Right forelimb (tissue), 1 donor: ENCODE results near the gene WASHC3.
"Not testable (repeated sequence)": the region's sequence is repeated elsewhere in the genome, so short reads cannot be mapped to it uniquely, and the experiment has no call there.

Experiments
- DNase-seq: peaks from one replicate; pipeline ENCODE4 v3.0.0-alpha.2; 2018

WASHC3 gene

GRCh38 chr12:102050660-102051430, 10.9 kb downstream of the WASHC3 start:
- DNase-seq, result no peak

GRCh38 chr12:102043928-102044327, 17.9 kb downstream of the WASHC3 start:
- DNase-seq, result no peak

- no peak for DNase-seq
Measured at GRCh38 chr12:102033991-102034745, 27.6 kb downstream of the WASHC3 start.

GRCh38 chr12:102031852-102032251, 29.9 kb downstream of the WASHC3 start:
- no peak for DNase-seq

GRCh38 chr12:102029141-102029540, 32.6 kb downstream of the WASHC3 start:
- DNase-seq, result no peak

GRCh38 chr12:102026728-102027127, 35.1 kb downstream of the WASHC3 start:
- no peak for DNase-seq

GRCh38 chr12:102024765-102025164, 37.0 kb downstream of the WASHC3 start:
- DNase-seq, result no peak

- no peak for DNase-seq
Measured at GRCh38 chr12:102023343-102023930, 38.4 kb downstream of the WASHC3 start.

- no peak for DNase-seq
Measured at GRCh38 chr12:102022286-102022685, 39.5 kb downstream of the WASHC3 start.

GRCh38 chr12:102021540-102022246, 40.1 kb downstream of the WASHC3 start:
- no peak for DNase-seq

GRCh38 chr12:102018607-102019006, 43.2 kb downstream of the WASHC3 start:
- not testable (repeated sequence) for DNase-seq

- DNase-seq, result no peak
Measured at GRCh38 chr12:102016472-102016871, 45.3 kb downstream of the WASHC3 start.

- DNase-seq, result no peak
Measured at GRCh38 chr12:102010265-102010994, 51.4 kb downstream of the WASHC3 start.

- DNase-seq, result no peak
Measured at GRCh38 chr12:102009796-102010195, 52.0 kb downstream of the WASHC3 start.

GRCh38 chr12:102008615-102009126, 53.1 kb downstream of the WASHC3 start:
- DNase-seq, result no peak

GRCh38 chr12:102005256-102005655, 56.5 kb downstream of the WASHC3 start:
- DNase-seq, result no peak

GRCh38 chr12:101997102-101997501, 64.7 kb downstream of the WASHC3 start:
- no peak for DNase-seq

GRCh38 chr12:101995684-101996083, 66.1 kb downstream of the WASHC3 start:
- DNase-seq, result no peak

GRCh38 chr12:101992091-101992490, 69.7 kb downstream of the WASHC3 start:
- no peak for DNase-seq

GRCh38 chr12:101982307-101982706, 79.5 kb downstream of the WASHC3 start:
- no peak for DNase-seq

- DNase-seq, result no peak
Measured at GRCh38 chr12:101981868-101982267, 79.9 kb downstream of the WASHC3 start.

GRCh38 chr12:101968770-101969169, 93.0 kb downstream of the WASHC3 start:
- no peak for DNase-seq
